ENCODE measurements around the gene CCR7.
A peak's percentile ranks its signal among the peaks of the same experiment; 100 is the strongest.

Gene CCR7

GRCh38 chr17:40547079-40547784 lies 18.0 kb downstream of the CCR7 start (continued):
- TF ChIP-seq ZBTB21 (tag by site-specific recombination; IDR thresholded peaks at IDR 0.05) (no peak), ZSCAN16 (tag by site-specific recombination; IDR thresholded peaks at IDR 0.05) (no peak), PRDM6 (tag by site-specific recombination; IDR thresholded peaks at IDR 0.05) (no peak), YY1 (tag by site-specific recombination; IDR thresholded peaks at IDR 0.05) (no peak), ZNF155 (tag by site-specific recombination; IDR thresholded peaks at IDR 0.05) (no peak), ZNF394 (tag by site-specific recombination; IDR thresholded peaks at IDR 0.05; ENCODE audit: borderline replicate concordance) (no peak), KLF8 (tag by site-specific recombination; IDR thresholded peaks at IDR 0.05) (no peak), CTCF (tag by site-specific recombination; IDR thresholded peaks at IDR 0.05) (no peak), ZNF426 (tag by site-specific recombination; IDR thresholded peaks at IDR 0.05) (no peak), BCL6B (tag by site-specific recombination; IDR thresholded peaks at IDR 0.05) (no peak), ZNF280C (tag by site-specific recombination; IDR thresholded peaks at IDR 0.05) (no peak), ZNF341 (tag by site-specific recombination; IDR thresholded peaks at IDR 0.05; ENCODE audit: low read depth) (peak; percentile 26; the same call in 1 of the 2 replicates), ZNF37A (tag by site-specific recombination; IDR thresholded peaks at IDR 0.05) (no peak), ZNF140 (tag by site-specific recombination; IDR thresholded peaks at IDR 0.05) (no peak), ZNF138 (tag by site-specific recombination; IDR thresholded peaks at IDR 0.05; ENCODE audit: borderline replicate concordance) (no peak), ZBTB6 (tag by site-specific recombination; IDR thresholded peaks at IDR 0.05) (no peak), ZNF677 (tag by site-specific recombination; IDR thresholded peaks at IDR 0.05) (no peak), ZNF776 (tag by site-specific recombination; IDR thresholded peaks at IDR 0.05; ENCODE audit: borderline replicate concordance) (no peak), ZBTB48 (tag by site-specific recombination; IDR thresholded peaks at IDR 0.05) (peak; percentile 70; the same call in 1 of the 2 replicates), ZNF266 (tag by site-specific recombination; IDR thresholded peaks at IDR 0.05; ENCODE audit: low read depth) (no peak), ZNF692 (tag by site-specific recombination; IDR thresholded peaks at IDR 0.05) (peak; percentile 95), ZNF521 (tag by site-specific recombination; IDR thresholded peaks at IDR 0.05) (no peak), ZNF175 (tag by site-specific recombination; IDR thresholded peaks at IDR 0.05) (no peak), ZNF513 (tag by site-specific recombination; IDR thresholded peaks at IDR 0.05) (no peak), ZNF777 (tag by site-specific recombination; IDR thresholded peaks at IDR 0.05; ENCODE audit: borderline replicate concordance) (no peak), ZFHX2 (tag by site-specific recombination; conservative IDR thresholded peaks at IDR 0.05) (peak; percentile 50; the same call in 1 of the 2 replicates), ZBTB8A (tag by site-specific recombination; IDR thresholded peaks at IDR 0.05) (peak; percentile 83), SETDB1 (IDR thresholded peaks at IDR 0.05; ENCODE audit: insufficient read length, low read length) (no peak)

Measured in HEK293 (cell line).